Measurements from ENCODE around the gene THEM4. TPM values are rescaled to one million over a fixed set of nuclear protein-coding genes. Genes with fewer than 3 reads are reported as not detected.

Gene THEM4
- total and polyA plus RNA-seq, 2 of the 8 experiments (the other 6 are each of a cell fraction or from before 2014, with no cell fraction given): 9.9 to 11.2 TPM

GRCh38 chr1:151831256-151831591 is 78.1 kb downstream of the THEM4 start (continued):
- no peak for TF ChIP-seq ATF2 (IDR thresholded peaks at IDR 0.05; ENCODE audit: low read length)
- no peak for TF ChIP-seq BCL11A (IDR thresholded peaks at IDR 0.05; ENCODE audit: low read depth in 2 of 2, low read length in 2 of 2)
- TF ChIP-seq BACH1 (IDR thresholded peaks at IDR 0.05; ENCODE audit: low read length): no peak
- TF ChIP-seq SP4 (IDR thresholded peaks at IDR 0.05; ENCODE audit: low read length): no peak
- no peak for TF ChIP-seq ATF3 (IDR thresholded peaks at IDR 0.05; ENCODE audit: insufficient read depth, low read depth, low read length)
- TF ChIP-seq KDM5A (IDR thresholded peaks at IDR 0.05; ENCODE audit: low read length): no peak
